KMS-11 (cell line): Measurements from ENCODE around the gene EFTUD2.

Experiments used
- H2AFZ ChIP-seq: fragments of 200-600 bp; sonication (generic); 2 replicates; pipeline ENCODE4 v1.6.1; 2016; ENCODE audit warnings: antibody characterized with exemption, mixed run types, low read depth
- H3K27ac ChIP-seq: fragments of 200-600 bp; sonication (generic); 2 replicates; pipeline ENCODE4 v1.6.1; 2016; ENCODE audit warnings: mild to moderate bottlenecking, mixed run types
- H3K27me3 ChIP-seq: fragments of 200-600 bp; sonication (generic); 2 replicates; pipeline ENCODE4 v1.6.1; 2017; ENCODE audit warnings: mild to moderate bottlenecking, low read depth, mixed run types, moderate library complexity; ENCODE audit not compliant: insufficient read depth
- H3K36me3 ChIP-seq: fragments of 200-600 bp; sonication (generic); 2 replicates; pipeline ENCODE4 v1.6.1; 2017; ENCODE audit warnings: mild to moderate bottlenecking, mixed run types; ENCODE audit not compliant: insufficient read depth
- H3K4me1 ChIP-seq: fragments of 200-600 bp; sonication (generic); 2 replicates; pipeline ENCODE4 v1.6.1; 2016; ENCODE audit warnings: mild to moderate bottlenecking, low read depth, mixed run types; ENCODE audit not compliant: poor library complexity, severe bottlenecking
- H3K4me2 ChIP-seq: fragments of 200-600 bp; sonication (generic); 2 replicates; pipeline ENCODE4 v1.7.0; 2016; ENCODE audit warnings: mild to moderate bottlenecking, mixed run types
- H3K4me3 ChIP-seq: fragments of 200-600 bp; sonication (generic); IDR thresholded peaks from 2 replicates; pipeline ENCODE4 v1.6.1; 2017; ENCODE audit warnings: low read depth, low read length, mixed read lengths; ENCODE audit not compliant: insufficient read depth
- H3K79me2 ChIP-seq: fragments of 200-600 bp; sonication (generic); 2 replicates; pipeline ENCODE4 v1.6.1; 2016; ENCODE audit warnings: low read depth, mixed run types; ENCODE audit not compliant: insufficient read depth
- H3K9ac ChIP-seq: fragments of 200-600 bp; sonication (generic); 2 replicates; pipeline ENCODE4 v1.6.1; 2016; ENCODE audit warnings: mild to moderate bottlenecking, mixed run types
- H4K20me1 ChIP-seq: fragments of 200-600 bp; sonication (generic); 2 replicates; pipeline ENCODE4 v1.6.1; 2016; ENCODE audit warnings: mild to moderate bottlenecking, mixed run types; ENCODE audit not compliant: insufficient read depth
- CTCF ChIP-seq: fragments of 200-600 bp; sonication (generic); conservative IDR thresholded peaks from 2 replicates; pipeline ENCODE4 v1.6.1; 2017; ENCODE audit warnings: low read depth, mild to moderate bottlenecking, antibody characterized with exemption, low read length, moderate library complexity, mixed read lengths

The EFTUD2 gene

GRCh38 chr17:44924107-44924544, 24.9 kb upstream of the EFTUD2 start:
- Histone ChIP-seq H3K27ac (no peak overlapping the region), H3K27me3 (peaks cover 13% of the 10 kb centered on the region; the same call in 1 of the 2 replicates), H2AFZ (no peak overlapping the region), H3K4me3 (no peak overlapping the region), H3K4me2 (no peak overlapping the region), H3K79me2 (no peaks in the 10 kb centered on the region), H3K4me1 (peaks cover 9% of the 10 kb centered on the region), H3K9ac (no peak overlapping the region), H4K20me1 (no peaks in the 10 kb centered on the region), H3K36me3 (no peaks in the 10 kb centered on the region; the same call in 1 of the 2 replicates)
- TF ChIP-seq CTCF = no peak

GRCh38 chr17:44922746-44923470, 23.7 kb upstream of the EFTUD2 start:
- H3K9ac ChIP-seq = no peak overlapping the region
- H3K4me2 ChIP-seq = no peak overlapping the region
- no peaks in the 10 kb centered on the region for H4K20me1 ChIP-seq
- H3K27me3 ChIP-seq = peaks cover 13% of the 10 kb centered on the region; the same call in 1 of the 2 replicates
- no peak overlapping the region for H3K4me3 ChIP-seq
- no peaks in the 10 kb centered on the region for H3K36me3 ChIP-seq
- no peak for TF ChIP-seq CTCF
- no peak overlapping the region for H2AFZ ChIP-seq
- H3K27ac ChIP-seq = no peak overlapping the region
- no peaks in the 10 kb centered on the region for H3K79me2 ChIP-seq
- H3K4me1 ChIP-seq = peaks cover 9% of the 10 kb centered on the region

- peaks cover 9% of the 10 kb centered on the region for H3K4me1 ChIP-seq
- peaks cover 13% of the 10 kb centered on the region; the same call in 1 of the 2 replicates for H3K27me3 ChIP-seq
- no peaks in the 10 kb centered on the region for H3K79me2 ChIP-seq
- H3K4me2 ChIP-seq = no peak overlapping the region
- no peak overlapping the region for H3K9ac ChIP-seq
- no peaks in the 10 kb centered on the region for H4K20me1 ChIP-seq
- no peak overlapping the region for H2AFZ ChIP-seq
- TF ChIP-seq CTCF = no peak
- no peak overlapping the region for H3K4me3 ChIP-seq
- H3K36me3 ChIP-seq = no peaks in the 10 kb centered on the region
- no peak overlapping the region for H3K27ac ChIP-seq
Observed at GRCh38 chr17:44922136-44922535, 22.9 kb upstream of the EFTUD2 start.

- H3K9ac ChIP-seq = no peak overlapping the region
- H3K27me3 ChIP-seq = peaks cover 13% of the 10 kb centered on the region; the same call in 1 of the 2 replicates
- no peak overlapping the region for H3K4me2 ChIP-seq
- no peak for TF ChIP-seq CTCF
- H3K79me2 ChIP-seq = no peaks in the 10 kb centered on the region
- no peaks in the 10 kb centered on the region for H3K36me3 ChIP-seq
- peaks cover 9% of the 10 kb centered on the region for H3K4me1 ChIP-seq
- H2AFZ ChIP-seq = no peak overlapping the region
- no peak overlapping the region for H3K27ac ChIP-seq
- no peak overlapping the region for H3K4me3 ChIP-seq
- no peaks in the 10 kb centered on the region for H4K20me1 ChIP-seq
Observed at GRCh38 chr17:44921122-44921882, 22.1 kb upstream of the EFTUD2 start.
